ENCODE measurements around the gene COG1.

COG1 gene

GRCh38 chr17:73155410-73156165, 37.3 kb upstream of the COG1 start:
- TF ChIP-seq CTCF (IDR thresholded peaks at IDR 0.05; ENCODE audit: low read depth, low read length, missing control alignments), result no peak
- no peak overlapping the region for H3K4me3 ChIP-seq (replicated peaks; ENCODE audit: low read depth, low read length)
- no peak for DNase-seq (ENCODE audit: extremely low read depth, low read depth)

GRCh38 chr17:73156166-73156840, 36.6 kb upstream of the COG1 start:
- DNase-seq (ENCODE audit: extremely low read depth, low read depth), result peak; percentile 21
- no peak overlapping the region for H3K4me3 ChIP-seq (replicated peaks; ENCODE audit: low read depth, low read length)
- TF ChIP-seq CTCF (IDR thresholded peaks at IDR 0.05; ENCODE audit: low read depth, low read length, missing control alignments), result peak; percentile 88

- no peak overlapping the region for H3K4me3 ChIP-seq (replicated peaks; ENCODE audit: low read depth, low read length)
- no peak for DNase-seq (ENCODE audit: extremely low read depth, low read depth)
- no peak for TF ChIP-seq CTCF (IDR thresholded peaks at IDR 0.05; ENCODE audit: low read depth, low read length, missing control alignments)
Measured at GRCh38 chr17:73156887-73157520, 35.9 kb upstream of the COG1 start.

- no peak for TF ChIP-seq CTCF (IDR thresholded peaks at IDR 0.05; ENCODE audit: low read depth, low read length, missing control alignments)
- no peak for DNase-seq (ENCODE audit: extremely low read depth, low read depth)
- H3K4me3 ChIP-seq (replicated peaks; ENCODE audit: low read depth, low read length), result no peak overlapping the region
Measured at GRCh38 chr17:73157521-73157890, 35.3 kb upstream of the COG1 start.

- TF ChIP-seq CTCF (IDR thresholded peaks at IDR 0.05; ENCODE audit: low read depth, low read length, missing control alignments), result no peak
- H3K4me3 ChIP-seq (replicated peaks; ENCODE audit: low read depth, low read length), result no peak overlapping the region
- no peak for DNase-seq (ENCODE audit: extremely low read depth, low read depth)
Measured at GRCh38 chr17:73158133-73158532, 34.7 kb upstream of the COG1 start.

- DNase-seq (ENCODE audit: extremely low read depth, low read depth), result no peak
- no peak for TF ChIP-seq CTCF (IDR thresholded peaks at IDR 0.05; ENCODE audit: low read depth, low read length, missing control alignments)
- no peak overlapping the region for H3K4me3 ChIP-seq (replicated peaks; ENCODE audit: low read depth, low read length)
Measured at GRCh38 chr17:73160980-73161630, 31.8 kb upstream of the COG1 start.

All from HFF-Myc (cell line).